Measurements from ENCODE around the gene RPL36AL. TPM values are rescaled to one million over a fixed set of nuclear protein-coding genes. Genes with fewer than 3 reads are reported as not detected.

The RPL36AL gene
- total and polyA plus RNA-seq, 11 donors = 107 to 512 (median 140) TPM

GRCh38 chr14:49574038-49574437 lies 46.4 kb downstream of the RPL36AL start:
- Histone ChIP-seq H3K4me3 (no peak overlapping the region), H3K36me3 (peaks cover 0 to 40% (median 24%) of the 10 kb centered on the region in 9 donors), H3K4me1 (peaks cover 0 to 3% (median 0%) of the 10 kb centered on the region in 12 donors), H3K27me3 (no peaks in the 10 kb centered on the region), H3K27ac (no peak overlapping the region), H3K9me3 (no peaks in the 10 kb centered on the region)
- ATAC-seq (no peak), DNase-seq (no peak)
- WGBS, 4 donors = 90 to 93% (median 91%) methylated on average over 5 of the region's 5 CpGs
- intact Hi-C loops (cut with DNase I) = no loop called here
- TF ChIP-seq CTCF (IDR thresholded peaks at IDR 0.05) = no peak
- TF ChIP-seq POLR2A (IDR thresholded peaks at IDR 0.05) = no peak

- intact Hi-C loops (cut with DNase I) = no loop called here
Observed at GRCh38 chr14:49569281-49569680, 51.1 kb downstream of the RPL36AL start.

More at GRCh38 chr14:49569281-49569680, 51.1 kb downstream of the RPL36AL start:
- 84 to 89% (median 87%) methylated on average over 3 of the region's 3 CpGs for WGBS, 4 donors
- TF ChIP-seq POLR2A (IDR thresholded peaks at IDR 0.05) = no peak
- no peak for TF ChIP-seq CTCF (IDR thresholded peaks at IDR 0.05)
- H3K4me1 ChIP-seq = no peaks in the 10 kb centered on the region
- no peaks in the 10 kb centered on the region for H3K27me3 ChIP-seq
- no peak for DNase-seq
- H3K36me3 ChIP-seq = peaks cover 0 to 12% (median under 1%) of the 10 kb centered on the region in 9 donors
- no peak overlapping the region for H3K4me3 ChIP-seq
- no peak for ATAC-seq
- no peaks in the 10 kb centered on the region for H3K9me3 ChIP-seq
- no peak overlapping the region for H3K27ac ChIP-seq

Other genes starting within 250 kb of the RPL36AL start
- gene RPS29, start 34.2 kb downstream of the RPL36AL start, total RNA-seq = 1,000 to 10,000 TPM in 2 of 9 donors, 100 to 1,000 TPM in 7; 507 to 4,598 (median 922) TPM
- gene RPS29, start 34.2 kb downstream of the RPL36AL start, polyA plus RNA-seq = 1,000 to 10,000 TPM in 1 of 2 donors, 100 to 1,000 TPM in 1; 914 to 1,431 TPM
- gene LRR1, start 21.7 kb downstream of the RPL36AL start, total RNA-seq = 10 to 100 TPM in 2 of 9 donors, 1 to 10 TPM in 7; 2.5 to 39.6 (median 7.5) TPM
- gene LRR1, start 21.7 kb downstream of the RPL36AL start, polyA plus RNA-seq = 1 to 10 TPM; 2.1 to 7.1 TPM
- gene MGAT2, start 173 bp upstream of the RPL36AL start, total RNA-seq = 10 to 100 TPM; 12.5 to 28.8 (median 16.4) TPM
- 10 to 100 TPM in 1 of 2 donors, 1 to 10 TPM in 1; 6.8 to 28.1 TPM for gene MGAT2, start 173 bp upstream of the RPL36AL start, polyA plus RNA-seq
- 10 to 100 TPM in 1 of 9 donors, 1 to 10 TPM in 8; 3.6 to 10.0 (median 5.1) TPM for gene DNAAF2, start 14.6 kb upstream of the RPL36AL start, total RNA-seq
- 1 to 10 TPM; 3.4 to 6.7 TPM for gene DNAAF2, start 14.6 kb upstream of the RPL36AL start, polyA plus RNA-seq
- gene POLE2, start 67.6 kb upstream of the RPL36AL start, total RNA-seq = 1 to 10 TPM in 4 of 9 donors, under 1 TPM in 4, not detected in 1; 0.25 to 3.4 (median 0.91) TPM
- 1 to 10 TPM in 1 of 2 donors, under 1 TPM in 1; 0.88 to 1.2 TPM for gene POLE2, start 67.6 kb upstream of the RPL36AL start, polyA plus RNA-seq
- 1 to 10 TPM; 3.0 to 9.8 (median 7.4) TPM for gene KLHDC1, start 72.5 kb upstream of the RPL36AL start, total RNA-seq
- gene KLHDC1, start 72.5 kb upstream of the RPL36AL start, polyA plus RNA-seq = 1 to 10 TPM; 1.1 to 3.7 TPM
- gene KLHDC2, start 147.5 kb upstream of the RPL36AL start, total RNA-seq = 10 to 100 TPM; 68.2 to 93.6 (median 85.9) TPM
- 10 to 100 TPM; 40.7 to 48.9 TPM for gene KLHDC2, start 147.5 kb upstream of the RPL36AL start, polyA plus RNA-seq
- 10 to 100 TPM; 26.7 to 69.7 (median 52.8) TPM for gene NEMF, start 232.2 kb upstream of the RPL36AL start, total RNA-seq
- 10 to 100 TPM; 30.5 to 33.3 TPM for gene NEMF, start 232.2 kb upstream of the RPL36AL start, polyA plus RNA-seq

Data from heart left ventricle (tissue), 16 donors.